HG02870 (cell line): Measurements from ENCODE around the gene ACBD6.
"Not testable (repeated sequence)": the region's sequence is repeated elsewhere in the genome, so short reads cannot be mapped to it uniquely, and the experiment has no call there.

ENCODE experiments used
- ATAC-seq: cut with Tn5 transposase; IDR thresholded peaks from one replicate; pipeline ENCODE4 v1.9.1; 2021; ENCODE audit warnings: mild to moderate bottlenecking, moderate library complexity; ENCODE audit not compliant: unreplicated experiment

ACBD6 gene

DNA sequence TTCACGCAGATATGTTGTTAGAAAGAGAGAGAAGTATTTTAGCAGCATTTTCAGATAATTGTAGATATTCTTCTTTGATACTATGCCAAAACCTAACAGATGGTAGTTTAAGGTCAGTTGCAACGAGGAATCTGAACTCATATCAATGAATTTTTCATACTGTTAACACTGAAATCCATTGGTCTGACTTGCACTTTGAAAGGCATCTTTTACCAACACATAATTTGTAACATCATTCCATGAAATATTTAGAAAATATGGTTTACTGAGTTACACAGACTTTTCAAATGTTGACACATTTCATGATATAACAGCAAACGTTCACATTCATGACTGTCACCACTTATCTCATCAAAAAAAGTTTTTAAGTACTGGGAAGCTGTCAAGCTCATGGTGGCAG lies 4.6 kb downstream of the ACBD6 start:
- no peak for ATAC-seq

DNA sequence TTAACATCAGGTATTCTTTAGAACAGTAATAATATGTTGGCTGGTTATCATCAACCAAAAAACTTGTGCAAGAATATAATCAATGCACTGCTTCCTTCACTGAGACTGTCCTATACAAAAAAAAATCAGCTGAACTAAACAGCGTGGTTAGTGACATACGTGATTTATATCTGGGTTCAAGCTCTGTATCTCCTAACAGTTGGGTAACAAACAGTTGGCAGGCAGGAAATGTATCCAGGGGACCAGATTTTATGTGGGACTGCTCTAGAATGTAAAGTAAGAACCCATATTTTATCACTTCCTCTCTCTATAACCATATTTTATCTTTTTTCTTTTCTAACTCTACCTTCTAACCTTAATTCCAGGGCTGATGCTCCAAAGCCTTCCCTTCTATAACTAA lies 8.0 kb downstream of the ACBD6 start:
- no peak for ATAC-seq

DNA sequence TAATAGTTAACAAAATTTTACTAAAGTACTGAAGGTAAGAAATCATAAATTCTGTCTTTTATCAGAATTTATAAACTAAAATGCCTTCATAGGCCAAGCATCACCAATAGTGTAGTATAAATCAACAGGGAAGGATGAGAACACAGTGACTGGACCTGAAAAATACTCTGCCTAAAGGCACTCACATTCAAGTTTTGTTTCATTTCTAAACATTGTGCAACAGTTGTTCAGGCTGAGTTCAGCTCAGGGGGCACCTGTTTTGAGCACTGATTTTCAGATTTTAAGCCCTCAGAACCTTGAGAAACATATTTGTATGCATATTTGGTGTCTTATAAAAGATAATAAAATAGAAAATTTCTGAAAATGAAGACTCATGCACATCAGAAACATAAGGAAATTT lies 12.4 kb downstream of the ACBD6 start:
- no peak for ATAC-seq

DNA sequence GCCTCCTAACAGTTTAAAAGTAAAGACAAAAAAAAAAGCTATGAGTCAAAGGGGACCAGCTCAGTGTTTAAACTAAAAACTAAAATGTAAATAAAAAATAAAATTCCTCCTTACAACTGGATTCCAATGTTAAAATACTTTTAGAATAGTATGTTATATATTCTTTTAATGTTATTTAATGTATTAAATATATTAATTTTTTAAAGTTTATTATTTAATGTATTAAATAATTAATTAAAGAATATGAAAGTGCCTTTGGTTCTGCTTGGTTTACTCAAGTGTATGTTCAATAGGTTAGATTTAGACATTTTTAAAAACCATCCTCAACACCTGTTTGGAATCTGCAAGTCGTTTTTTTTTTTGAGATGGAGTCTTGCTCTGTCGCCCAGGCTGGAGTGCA lies 13.1 kb downstream of the ACBD6 start:
- no peak for ATAC-seq

DNA sequence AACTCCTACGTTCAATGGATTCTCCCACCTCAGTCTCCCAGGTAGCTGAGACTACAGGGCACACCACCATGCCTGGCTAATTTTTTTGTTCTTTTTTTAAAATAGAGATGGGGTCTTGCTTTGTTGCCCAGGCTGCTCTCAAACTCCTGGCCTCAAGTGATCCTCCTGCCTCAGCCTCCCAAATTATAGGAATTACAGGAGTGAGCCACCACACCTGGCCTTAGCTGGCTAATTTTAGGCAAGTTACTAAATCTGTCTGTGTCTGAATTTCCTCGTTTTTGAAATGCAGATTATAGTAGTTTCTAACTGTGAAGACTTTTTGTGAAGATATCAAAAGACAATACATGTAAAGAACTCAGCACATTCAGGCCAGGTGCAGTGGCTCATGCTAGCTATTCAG lies 13.7 kb downstream of the ACBD6 start:
- ATAC-seq = no peak

DNA sequence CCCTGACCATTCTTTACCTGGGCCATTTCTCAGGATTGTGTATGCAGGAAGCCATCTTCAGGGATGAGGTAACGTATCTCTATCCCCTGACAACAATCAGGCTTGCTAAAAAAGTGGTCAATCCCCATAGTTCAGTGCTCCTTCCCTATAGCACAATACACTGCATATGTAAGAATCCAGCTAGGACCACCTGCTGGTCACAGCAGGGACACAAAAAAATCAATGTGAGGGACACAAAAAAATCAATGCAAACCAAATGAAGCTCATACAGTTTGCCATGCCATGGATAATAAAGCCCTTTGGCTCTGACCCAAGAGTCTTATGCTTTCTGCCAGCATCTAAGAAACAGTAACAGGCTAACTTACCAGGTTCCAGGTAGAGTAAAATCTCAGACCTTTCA lies 16.3 kb downstream of the ACBD6 start:
- ATAC-seq = no peak

DNA sequence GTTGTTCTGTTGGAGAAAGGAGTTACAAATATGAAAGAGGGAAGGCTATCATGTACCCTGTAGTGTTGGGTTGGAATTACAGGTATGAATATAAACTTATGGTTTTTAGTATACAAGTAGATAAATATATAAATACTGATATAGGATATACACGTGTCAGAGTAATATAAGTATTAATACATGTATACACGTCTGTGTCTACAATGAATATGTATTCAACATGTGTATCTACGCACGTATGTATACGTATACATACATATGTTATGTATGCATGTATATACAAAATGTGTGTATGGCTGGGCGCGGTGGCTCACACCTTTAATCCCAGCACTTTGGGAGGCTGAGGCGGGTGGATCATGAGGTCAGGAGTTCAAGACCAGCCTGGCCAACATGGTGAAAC lies 17.9 kb downstream of the ACBD6 start:
- no peak for ATAC-seq

DNA sequence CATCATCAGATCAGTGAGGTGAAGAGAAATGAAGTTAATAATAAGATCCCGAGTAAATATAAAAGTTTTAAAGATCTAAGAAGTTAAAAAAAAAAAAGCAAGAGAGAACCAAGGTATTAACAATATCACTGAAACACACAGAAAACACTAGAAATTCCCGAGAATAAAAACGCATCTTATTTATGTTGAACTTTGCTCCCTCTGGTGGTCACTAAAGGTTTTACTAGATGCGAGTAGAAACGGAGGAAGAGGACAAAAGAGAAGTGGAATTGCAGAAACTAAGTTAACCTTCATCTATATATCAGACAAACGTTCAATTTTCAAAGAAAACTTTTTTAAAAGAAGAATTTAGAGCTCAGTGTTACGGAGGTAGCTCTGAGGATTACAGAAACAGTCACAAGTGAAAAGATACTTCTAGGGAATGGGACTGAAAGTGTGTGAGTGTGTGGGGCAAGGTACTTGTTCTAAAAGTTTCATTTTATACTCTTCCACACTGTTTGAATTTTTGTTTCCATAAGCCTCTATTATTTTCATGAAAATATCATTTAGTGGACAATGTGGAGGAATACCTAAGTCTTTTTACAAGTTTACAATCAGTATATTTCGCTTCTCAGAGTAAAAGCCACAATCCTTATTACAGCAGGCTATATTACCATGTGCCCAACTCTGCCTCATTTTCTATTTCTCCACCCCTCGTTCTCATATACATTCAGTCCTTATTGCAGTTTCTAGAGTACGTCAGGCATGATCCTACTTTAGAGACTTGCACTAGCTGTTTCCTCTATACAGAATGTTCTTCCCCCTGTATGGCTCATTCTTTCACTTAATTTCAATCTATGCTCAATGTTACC lies 19.7 kb downstream of the ACBD6 start:
- no peak for ATAC-seq

DNA sequence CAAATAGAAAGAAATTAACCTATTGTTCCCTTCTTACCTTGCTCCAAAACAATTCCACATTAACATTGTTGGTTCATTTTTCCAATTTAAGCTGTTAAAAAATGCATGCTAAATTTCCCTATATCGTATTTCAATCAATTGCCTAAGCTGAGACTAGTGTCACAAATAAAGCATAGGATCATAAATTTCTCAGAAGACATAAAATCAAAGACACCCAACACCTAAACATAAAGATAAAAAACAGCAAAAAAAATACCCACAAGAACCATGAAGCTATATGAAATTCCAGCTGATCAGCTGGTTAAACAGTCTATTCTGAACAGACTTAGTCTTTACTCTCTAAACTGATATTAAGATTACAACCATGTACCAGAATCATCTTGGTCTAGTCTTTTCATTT lies 32.3 kb downstream of the ACBD6 start:
- ATAC-seq = no peak

DNA sequence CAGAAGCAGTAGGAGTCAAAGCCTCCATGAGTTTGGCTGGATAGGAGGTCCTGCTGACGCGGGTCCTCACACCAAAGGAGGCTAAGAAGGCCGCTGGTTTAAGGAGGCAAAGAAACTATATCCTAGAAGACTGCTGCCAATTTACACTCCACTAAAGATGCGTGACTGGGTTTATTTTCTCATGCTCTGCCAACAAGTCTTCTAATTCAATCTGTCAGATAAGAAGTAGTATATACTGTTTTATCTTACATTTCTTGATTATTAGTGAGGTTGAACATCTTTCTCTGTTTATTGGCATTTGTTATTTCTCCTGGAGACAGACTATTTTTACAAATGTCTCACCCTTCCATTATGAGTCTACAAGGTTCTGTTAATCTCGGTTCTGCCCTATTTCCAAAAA lies 34.1 kb downstream of the ACBD6 start:
- no peak for ATAC-seq

DNA sequence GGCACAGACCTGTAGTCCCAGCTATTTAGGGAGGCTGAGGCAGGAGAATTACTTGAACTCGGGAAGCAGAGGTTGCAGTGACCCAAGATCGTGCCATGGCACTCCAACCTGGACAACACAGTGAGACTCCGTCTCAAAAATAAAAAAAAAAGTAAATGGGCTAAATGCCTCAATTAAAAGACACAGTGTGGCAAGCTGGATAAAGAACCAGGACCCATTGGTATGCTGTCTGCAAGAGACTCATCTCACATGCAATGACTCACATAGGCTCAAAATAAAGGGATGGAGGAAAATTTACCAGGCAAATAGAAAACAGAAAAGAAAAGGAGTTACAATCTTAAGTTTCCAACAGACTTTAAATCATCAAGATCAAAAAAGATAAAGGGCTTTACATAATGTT lies 40.3 kb downstream of the ACBD6 start:
- no peak for ATAC-seq

DNA sequence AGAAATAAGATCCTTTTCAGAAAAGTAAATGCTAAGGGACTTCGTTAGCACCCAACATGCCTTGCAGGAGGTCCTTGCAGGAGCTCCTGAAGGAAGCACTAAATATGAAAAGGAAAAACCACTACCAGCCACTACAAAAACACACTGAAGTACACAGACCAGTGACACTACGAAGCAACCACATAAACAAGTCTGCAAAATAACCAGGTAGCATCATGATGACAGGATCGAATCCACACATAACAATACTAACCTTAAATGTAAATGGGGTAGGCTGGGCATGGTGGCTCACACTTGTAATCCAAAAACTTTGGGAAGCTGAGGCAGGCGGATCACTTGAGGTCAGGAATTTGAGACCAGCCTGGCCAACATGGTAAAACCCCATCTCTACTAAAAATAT lies 40.7 kb downstream of the ACBD6 start:
- not testable (repeated sequence) for ATAC-seq

DNA sequence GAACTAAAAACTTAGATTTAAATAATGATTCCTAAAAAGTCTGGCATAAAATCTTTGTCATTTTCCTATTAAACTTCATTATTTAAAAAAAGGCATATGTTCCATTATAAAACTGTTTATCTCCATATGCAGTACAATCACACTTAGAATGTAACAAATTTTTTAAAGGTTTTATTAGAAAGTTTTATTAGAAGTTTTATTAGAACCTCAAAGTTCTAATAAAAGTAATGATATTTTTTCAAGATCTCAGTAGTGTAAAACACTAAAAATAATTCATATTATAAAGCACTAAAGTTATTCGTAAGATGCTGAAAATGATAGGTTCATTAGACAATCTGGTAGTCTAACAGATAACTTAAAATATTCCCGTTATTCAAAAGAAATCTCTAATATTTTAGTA lies 43.6 kb downstream of the ACBD6 start:
- no peak for ATAC-seq

DNA sequence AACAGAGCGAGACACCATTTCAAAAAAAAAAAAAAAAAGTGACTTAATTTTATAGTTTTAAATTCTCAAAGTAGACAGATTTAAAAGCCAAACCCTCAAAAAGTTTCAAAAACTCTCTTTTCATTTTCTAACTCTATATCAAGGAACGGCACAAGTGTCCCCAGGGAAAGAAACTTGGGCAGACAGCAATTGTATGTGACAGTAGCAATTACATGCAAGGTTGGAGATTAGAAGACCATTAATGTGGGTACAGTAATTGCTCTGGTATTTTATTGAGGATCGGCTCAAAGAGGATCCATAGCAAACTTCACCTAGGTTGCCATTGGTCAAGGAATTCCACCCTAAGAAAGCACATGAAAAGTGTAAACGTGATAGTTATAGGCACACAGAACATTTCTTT lies 46.2 kb downstream of the ACBD6 start:
- no peak for ATAC-seq

DNA sequence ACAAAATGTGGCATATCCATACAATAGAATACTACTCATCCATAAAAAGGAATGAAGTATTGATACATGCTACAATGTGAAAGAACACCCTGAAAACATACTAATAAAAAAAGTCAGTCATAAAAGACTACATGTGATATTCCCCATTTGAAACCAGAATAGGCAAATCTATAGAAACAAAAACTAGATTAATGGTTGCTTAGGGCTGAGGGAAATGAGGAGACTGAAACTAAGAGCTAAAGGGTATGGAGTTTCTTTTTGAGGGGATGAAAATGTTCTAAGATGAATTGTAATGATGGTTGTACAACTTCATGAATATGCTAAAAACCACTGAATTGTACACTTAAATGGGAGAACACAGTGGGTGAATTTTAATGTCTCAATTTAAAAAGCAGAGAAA lies 50.9 kb downstream of the ACBD6 start:
- ATAC-seq = no peak

DNA sequence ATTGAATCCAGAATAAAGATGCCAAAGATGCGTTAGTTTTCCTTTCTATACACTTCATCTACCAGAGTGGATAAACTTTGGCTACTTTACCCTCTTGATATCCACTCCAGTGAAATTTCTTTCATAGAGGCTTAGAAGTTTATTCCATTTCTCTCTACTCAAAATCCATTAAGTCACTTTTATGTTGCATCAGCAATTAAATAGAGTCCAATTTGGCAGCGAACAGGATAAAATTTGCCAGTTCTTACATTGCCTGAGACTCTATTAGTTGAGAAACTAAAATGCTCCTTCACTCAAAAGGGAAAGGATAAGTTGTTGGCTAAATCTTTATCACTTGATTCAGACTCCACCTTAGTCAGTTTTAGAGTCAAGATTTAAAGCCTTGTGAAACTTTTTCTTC lies 57.9 kb downstream of the ACBD6 start:
- ATAC-seq = no peak

DNA sequence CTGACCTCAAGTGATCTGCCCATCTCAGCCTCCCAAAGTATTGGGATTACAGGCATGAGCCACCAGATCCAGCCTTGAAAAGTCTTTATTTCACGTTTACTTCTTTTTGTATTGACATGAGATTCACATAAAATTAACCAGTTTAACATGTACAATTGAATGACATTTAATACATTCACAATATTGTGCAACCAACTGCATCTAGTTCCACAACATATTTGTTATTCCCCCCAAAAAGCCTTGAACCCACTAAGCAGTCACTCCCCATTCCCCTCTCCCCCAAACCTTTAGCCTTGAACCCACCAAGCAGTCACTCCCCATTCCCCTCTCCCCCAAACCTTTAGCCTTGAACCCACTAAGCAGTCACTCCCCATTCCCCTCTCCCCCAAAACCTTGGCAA lies 62.0 kb downstream of the ACBD6 start:
- ATAC-seq = no peak

DNA sequence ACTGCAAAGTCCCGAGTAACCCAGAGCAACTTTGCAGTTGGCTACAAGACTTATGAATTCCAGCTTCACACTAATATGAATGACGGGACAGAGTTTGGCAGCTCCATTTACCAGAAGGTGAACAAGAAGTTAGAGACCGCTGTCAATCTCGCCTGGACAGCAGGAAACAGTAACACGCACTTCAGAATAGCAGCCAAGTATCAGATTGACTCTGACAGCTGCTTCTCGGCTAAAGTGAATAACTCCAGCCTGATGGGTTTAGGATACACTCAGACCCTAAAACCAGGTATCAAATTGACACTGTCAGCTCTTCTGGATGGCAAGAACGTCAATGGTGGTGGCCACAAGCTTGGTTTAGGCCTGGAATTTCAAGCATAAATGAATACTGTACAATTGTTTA lies 66.8 kb downstream of the ACBD6 start:
- no peak for ATAC-seq

DNA sequence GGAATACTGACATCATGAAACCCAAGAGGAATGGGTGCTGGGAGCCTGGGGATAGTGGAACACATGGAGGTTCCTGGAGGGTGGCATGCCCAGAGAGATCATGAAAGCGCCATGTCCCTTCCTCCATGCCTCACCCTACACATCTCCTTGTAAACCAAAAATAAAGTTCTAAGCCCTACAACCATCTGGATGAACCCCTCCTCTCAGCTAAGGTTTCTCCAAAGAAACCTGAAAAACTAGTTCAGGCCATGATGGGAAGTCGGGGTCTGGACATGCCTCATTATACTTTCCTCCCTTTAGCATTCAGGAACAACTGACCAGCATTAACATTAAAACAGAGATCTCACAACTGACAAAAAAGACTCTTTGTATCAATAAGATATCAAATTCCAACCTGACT lies 68.5 kb downstream of the ACBD6 start:
- no peak for ATAC-seq

DNA sequence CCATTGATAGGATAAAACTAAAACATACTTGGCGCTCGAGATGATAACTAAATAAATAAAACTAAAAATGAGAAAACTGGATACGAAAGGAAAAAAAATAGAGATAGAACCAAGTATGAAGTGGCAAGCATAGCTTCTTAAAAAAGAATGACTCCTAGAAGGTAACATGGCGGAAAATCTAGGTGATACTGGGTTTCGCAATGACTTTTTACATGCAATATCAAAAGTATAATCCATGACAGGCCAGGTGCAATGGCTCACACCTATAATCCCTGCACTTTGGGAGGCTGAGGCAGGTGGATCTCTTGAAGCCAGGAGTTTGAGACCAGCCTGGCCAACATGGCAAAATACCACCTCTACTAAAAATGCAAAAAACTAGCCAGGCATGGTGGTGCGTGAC lies 70.7 kb downstream of the ACBD6 start:
- no peak for ATAC-seq

DNA sequence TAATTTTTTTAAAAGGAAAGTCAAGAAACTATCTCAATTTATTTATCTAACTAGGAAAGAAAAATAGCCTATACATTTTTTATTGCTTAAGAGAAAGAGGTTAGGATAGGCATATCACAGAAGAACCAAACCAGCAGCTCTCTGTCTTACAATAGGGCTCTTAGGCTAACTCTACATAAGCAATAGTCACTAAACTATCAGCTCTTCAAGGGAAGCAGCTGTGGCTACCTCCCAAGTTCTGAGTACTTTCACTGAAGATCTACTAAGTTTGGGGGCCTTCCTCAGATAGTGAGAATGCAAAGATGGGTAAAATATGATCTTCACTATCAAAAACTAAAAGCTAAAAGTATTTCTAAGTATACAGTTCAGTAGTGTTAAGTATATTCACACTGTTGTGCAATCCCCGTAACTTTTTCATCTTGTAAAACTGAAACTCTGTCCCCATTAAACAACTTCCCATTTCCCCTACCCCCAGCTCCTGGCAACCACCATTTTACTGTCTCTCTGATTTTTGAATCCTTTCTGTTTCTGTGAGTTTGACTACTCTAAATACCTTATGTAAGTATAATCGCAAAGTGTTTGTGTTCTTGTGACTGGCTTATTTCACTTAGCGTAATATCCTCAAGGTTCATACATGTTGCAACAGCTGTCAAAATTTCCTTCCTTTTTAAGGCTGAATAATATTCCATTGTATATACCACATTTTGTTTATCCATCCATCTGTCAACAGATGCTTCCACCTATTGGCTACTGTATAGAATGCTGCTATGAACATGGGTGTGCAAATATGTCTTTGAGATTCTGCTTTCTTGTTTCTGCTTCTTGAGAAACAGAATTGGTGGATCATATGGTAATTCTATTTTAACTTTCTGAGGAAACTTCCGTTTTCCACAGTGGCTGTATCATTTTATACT lies 73.3 kb downstream of the ACBD6 start:
- no peak for ATAC-seq

DNA sequence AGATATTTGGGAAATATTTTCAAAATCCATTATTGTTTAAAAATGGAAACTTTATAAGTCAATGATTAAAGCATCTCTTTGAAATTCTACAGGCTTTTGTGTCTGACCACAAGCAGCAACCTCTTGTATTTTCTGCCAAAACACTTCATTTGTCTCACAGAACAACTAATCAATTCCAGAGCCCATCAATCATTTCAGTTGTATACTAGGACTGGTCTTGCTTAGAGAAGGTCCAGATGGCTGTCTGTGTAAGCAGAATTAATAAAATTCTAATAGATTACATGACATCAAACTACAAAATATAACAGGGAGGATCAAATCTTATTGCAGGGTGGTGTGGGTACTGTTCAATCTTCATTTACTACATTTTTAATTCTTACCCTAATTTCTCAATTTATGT lies 76.4 kb downstream of the ACBD6 start:
- no peak for ATAC-seq
